PFSK-1 (cell line): Measurements from ENCODE around the gene CEMIP.

ENCODE experiments used
- POLR2AphosphoS5 ChIP-seq: IDR thresholded peaks from 2 replicates; pipeline ENCODE4 v1.6.1; 2012; ENCODE audit warnings: low read depth, mild to moderate bottlenecking, control low read depth, low read length, moderate library complexity
- REST ChIP-seq, 2 experiments: IDR thresholded peaks; 2 replicates each; pipeline versions ENCODE4 v1.6.1 to v1.8.0; 2011 to 2012; ENCODE audit warnings: low read depth in 2 of 2, low read length in 2 of 2, control low read depth in 1 of 2, inconsistent platforms in 1 of 2, mild to moderate bottlenecking in 1 of 2, moderate library complexity in 1 of 2; ENCODE audit not compliant: insufficient read depth in 1 of 2
- TAF1 ChIP-seq: IDR thresholded peaks from 2 replicates; pipeline ENCODE4 v1.6.1; 2012; ENCODE audit warnings: low read length, control low read depth, borderline replicate concordance; ENCODE audit not compliant: insufficient read depth

- TF ChIP-seq TAF1 (no peak), REST (IDR thresholded peaks at IDR 0.05; ENCODE audit: insufficient read depth in 1 of 2, low read depth in 2 of 2, low read length in 2 of 2) (no peak), POLR2AphosphoS5 (no peak)
These were observed 127.1 kb downstream of the CEMIP start for GRCh38 chr15:80906159-80906766.
